T47D (cell line): ENCODE measurements around the gene ZNF438.
"Not testable (repeated sequence)": the region's sequence is repeated elsewhere in the genome, so short reads cannot be mapped to it uniquely, and the experiment has no call there.

Experiments used
- DNase-seq, 2 experiments: peaks; one replicate each; pipeline versions ENCODE4 v3.0.0 to v3.0.0-alpha.2; 2011 to 2012; ENCODE audit warnings: low read depth in 1 of 2, low spot score in 1 of 2
- JUND ChIP-seq: IDR thresholded peaks from 2 replicates; pipeline ENCODE4 v1.6.1; 2012; ENCODE audit warnings: low read depth
- in situ Hi-C: cut with HindIII; loops from 2 replicates; pipeline ENCODE4 v1.10.0; 2016; ENCODE audit warnings: low sequenced_read_pairs, low pct_unique_long_range_greater_than_20kb

Gene ZNF438

GRCh38 chr10:30806850-30807249, 224.8 kb downstream of the ZNF438 start:
- TF ChIP-seq JUND = no peak
- in situ Hi-C loops = no loop called here
- DNase-seq = no peak

GRCh38 chr10:30805061-30805460, 226.6 kb downstream of the ZNF438 start:
- in situ Hi-C loops = no loop called here
- no peak for TF ChIP-seq JUND
- no peak for DNase-seq

GRCh38 chr10:30804478-30805055, 227.1 kb downstream of the ZNF438 start:
- DNase-seq = no peak
- in situ Hi-C loops = no loop called here
- no peak for TF ChIP-seq JUND

GRCh38 chr10:30803892-30804322, 227.8 kb downstream of the ZNF438 start:
- in situ Hi-C loops = no loop called here
- TF ChIP-seq JUND = no peak
- no peak for DNase-seq

- TF ChIP-seq JUND = no peak
- no peak for DNase-seq
- in situ Hi-C loops = no loop called here
Measured at GRCh38 chr10:30803058-30803457, 228.6 kb downstream of the ZNF438 start.

GRCh38 chr10:30800368-30800767, 231.3 kb downstream of the ZNF438 start:
- no peak for TF ChIP-seq JUND
- no peak for DNase-seq
- in situ Hi-C loops = no loop called here

- in situ Hi-C loops = no loop called here
- TF ChIP-seq JUND = no peak
- no peak for DNase-seq
Measured at GRCh38 chr10:30798646-30799185, 232.9 kb downstream of the ZNF438 start.

GRCh38 chr10:30795024-30795423, 236.6 kb downstream of the ZNF438 start:
- DNase-seq, in situ Hi-C loops: not testable (repeated sequence)
